SKM-1 treated with dmso at 0.1 percent for 144 hours (cell line): ENCODE data around the gene EEF2K.
"Not testable (repeated sequence)": the region's sequence is repeated elsewhere in the genome, so short reads cannot be mapped to it uniquely, and the experiment has no call there.

ENCODE experiments used
- DNase-seq: peaks from one replicate; lab custom pipeline; 2025; ENCODE audit not compliant: unreplicated experiment; lab: John Stamatoyannopoulos, UW

Gene EEF2K

GRCh38 chr16:22189473-22190080 is 16.5 kb upstream of the EEF2K start:
- no peak for DNase-seq

DNA sequence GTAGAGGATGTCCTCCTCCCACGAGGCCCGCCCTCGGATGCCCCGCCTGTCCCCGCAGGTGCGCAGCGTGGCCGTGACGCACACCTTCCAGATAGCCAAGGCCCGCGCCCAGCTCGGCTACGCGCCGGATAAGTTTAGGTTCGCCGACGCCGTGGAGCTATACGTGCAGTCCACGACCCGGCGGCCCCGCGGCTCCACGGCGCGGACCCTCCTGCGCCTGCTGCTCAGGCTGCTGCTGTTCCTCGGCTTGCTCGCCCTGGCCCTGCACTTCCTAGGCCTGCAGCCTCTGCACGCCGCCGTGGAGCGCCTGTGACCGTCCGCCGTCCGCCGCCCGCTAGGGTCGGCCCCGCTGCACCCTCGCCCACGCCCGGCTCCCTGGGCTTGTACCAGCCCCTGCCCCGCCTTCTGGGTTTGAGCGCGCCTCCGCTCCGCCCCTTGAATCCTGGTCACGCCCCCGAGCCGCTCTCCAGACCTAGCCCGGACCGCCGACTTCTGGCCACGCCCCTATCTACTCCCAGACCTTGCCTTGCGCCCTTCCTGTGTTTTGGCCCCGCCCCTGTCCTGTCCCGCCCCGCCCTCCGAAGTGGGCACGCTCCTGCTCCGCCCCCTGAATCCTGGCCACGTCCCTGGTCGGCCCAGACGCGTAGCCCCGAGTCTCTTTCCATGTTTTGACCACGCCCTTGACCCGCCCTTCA is 15.8 kb upstream of the EEF2K start:
- DNase-seq = peak; percentile 99

DNA sequence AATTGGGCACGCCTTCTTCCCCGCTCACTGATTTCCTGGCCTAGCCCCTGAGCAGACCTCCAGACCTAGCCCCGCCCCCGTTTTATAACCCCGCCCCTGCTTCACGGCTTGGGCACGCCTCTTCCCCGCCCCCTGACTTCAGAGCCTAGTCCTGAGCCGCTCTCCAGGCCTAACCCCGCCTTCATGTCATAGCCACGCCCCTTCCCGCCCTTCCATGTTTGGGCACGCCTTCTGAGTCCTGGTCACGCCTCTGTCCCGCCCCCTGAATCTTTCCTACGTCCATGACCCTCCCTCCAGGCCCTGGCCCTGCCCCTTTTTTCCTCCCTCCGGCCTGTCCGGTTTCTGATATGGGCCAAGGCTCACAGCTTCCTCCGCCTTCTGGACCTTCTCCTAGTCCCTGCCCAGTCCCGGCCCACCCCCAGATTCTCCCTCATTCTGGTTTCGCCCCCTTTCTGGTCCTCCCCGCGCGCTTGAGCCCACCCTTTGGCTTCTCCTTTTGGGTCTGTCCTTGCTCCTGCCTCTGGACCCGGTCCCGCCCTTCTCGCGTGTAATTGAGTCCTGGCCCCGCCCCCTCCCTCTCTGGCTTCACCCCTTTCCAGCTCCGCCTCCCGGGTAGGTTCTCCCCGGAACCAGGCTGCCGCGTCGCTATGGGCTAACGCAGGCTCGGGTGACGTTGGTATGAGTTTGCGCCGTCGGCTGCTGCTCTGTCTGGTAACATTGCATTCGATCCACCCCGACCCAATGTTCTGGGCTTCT is 15.1 kb upstream of the EEF2K start:
- DNase-seq = peak; percentile 99

DNA sequence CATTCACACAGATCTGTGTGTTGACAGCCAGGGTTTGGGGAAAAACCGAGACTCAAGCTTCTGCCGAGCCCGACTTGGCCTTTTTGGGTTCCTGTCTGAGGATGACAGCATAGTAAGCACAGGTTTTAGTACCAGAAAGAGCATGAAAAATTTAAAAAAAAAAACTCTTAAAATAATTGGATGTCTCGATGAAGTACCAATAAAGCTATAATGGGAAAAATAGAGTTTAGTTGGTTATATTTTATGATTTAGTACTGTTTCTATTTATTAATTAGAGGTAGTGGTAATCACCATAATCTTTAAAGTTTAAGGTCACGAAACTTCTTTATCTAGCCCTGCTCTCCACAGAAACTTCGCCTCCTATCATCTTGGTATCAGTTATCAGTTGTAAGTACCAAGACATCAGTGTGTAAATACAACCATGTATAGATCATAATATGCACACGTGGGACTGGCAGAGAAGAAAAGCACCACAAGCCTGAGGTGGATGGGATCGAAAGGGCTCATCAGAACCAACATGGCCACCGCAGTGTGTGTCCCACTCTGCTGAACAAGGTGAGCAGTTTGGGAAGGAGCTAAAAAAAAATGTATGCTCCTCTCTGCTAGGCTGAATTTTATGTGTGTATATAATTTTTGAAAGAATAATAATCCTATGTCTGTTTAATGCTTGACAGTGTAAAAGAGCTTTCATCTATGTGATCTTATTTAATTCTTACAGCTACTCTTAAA is 14.4 kb upstream of the EEF2K start:
- no peak for DNase-seq

GRCh38 chr16:22192261-22193062 is 13.6 kb upstream of the EEF2K start:
- peak; percentile 87 for DNase-seq

- DNase-seq = no peak
Measured at GRCh38 chr16:22193063-22193411, 13.0 kb upstream of the EEF2K start.

DNA sequence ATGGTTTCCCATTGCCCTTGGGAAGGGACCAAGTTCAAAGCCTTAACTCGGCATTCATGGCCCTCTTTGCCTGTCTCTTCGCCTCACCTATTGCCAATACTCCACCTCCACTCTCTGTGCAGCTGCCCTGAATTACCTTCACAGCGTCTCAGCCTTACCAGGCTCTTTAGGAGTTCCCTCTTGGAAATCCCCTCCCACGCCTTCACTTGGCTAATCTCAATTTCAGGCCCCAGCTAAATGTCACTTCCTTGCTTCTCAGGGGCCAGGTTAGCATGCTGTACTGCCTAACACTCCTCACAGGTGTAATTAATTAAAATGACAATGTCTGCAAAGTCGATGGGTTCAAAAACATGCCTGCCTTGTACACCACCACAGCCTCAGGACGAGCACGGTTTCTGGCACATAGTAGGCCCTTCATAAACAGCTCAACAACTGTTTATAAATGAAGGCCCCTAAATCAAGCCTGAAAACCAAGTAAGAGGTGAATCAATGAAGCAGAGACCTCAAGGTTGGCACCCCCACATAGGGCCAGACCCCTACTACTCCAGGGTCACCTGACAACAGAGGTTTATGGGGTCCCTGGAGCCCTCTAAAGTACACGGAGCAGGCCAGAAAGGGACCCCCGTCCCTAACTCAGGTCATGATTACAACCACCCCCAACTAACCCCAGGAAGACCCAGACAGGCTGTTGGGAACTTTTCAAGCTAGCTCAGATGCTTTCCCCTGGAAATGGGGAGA is 11.2 kb upstream of the EEF2K start:
- no peak for DNase-seq

DNA sequence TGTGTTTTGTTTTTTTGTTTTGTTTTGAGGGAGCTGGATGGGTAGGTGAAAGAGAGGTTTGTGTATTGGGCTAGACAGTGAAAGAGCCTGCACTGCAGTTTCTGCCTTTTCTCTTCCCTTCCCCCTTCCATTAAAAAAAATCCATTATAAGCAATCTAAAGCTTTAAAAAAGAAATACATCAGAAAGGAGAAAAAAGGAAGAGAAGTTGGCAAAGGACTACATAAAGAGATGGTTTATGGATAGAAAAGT is 10.7 kb upstream of the EEF2K start:
- no peak for DNase-seq

- peak; percentile 70 for DNase-seq
Measured at GRCh38 chr16:22195695-22196558, 10.2 kb upstream of the EEF2K start.

- not testable (repeated sequence) for DNase-seq
Measured at GRCh38 chr16:22196559-22197168, 9.4 kb upstream of the EEF2K start.

DNA sequence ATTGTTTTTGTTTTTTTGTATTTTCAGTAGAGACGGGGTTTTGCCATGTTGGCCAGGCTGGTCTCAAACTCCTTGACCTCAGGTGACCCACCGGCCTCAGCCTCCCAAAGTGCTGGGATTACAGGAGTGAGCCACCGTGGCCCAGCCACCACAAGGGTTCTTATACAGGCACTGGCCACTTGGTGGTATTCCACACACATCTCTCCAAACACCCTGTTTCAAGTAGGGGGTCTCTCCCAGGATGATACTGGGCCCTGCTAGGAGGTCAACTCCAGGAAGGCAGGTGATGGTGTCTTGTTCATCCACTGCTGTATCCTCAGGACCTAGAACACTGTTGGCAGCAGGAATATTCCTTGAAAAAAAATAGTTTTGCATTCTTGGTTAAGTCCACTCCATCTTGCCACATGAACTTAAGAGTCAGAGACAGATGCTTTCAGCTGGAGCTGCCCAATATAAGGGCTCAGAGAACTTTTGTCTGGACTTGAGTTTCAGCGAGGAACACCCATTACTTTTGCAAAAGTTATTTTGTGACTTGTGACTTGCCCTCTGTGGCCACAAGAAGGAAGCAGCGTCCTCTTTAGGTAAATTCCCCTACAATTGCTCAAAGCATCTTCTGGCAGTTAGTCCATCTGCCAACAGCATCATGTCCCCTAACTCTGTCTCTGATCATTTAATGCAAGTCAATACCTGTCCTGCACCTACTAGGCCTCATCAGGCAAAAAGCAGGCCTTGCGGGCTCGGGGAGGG is 7.4 kb upstream of the EEF2K start:
- no peak for DNase-seq

GRCh38 chr16:22202261-22202637 is 3.8 kb upstream of the EEF2K start:
- DNase-seq = no peak

- DNase-seq = no peak
Measured at GRCh38 chr16:22203091-22203490, 3.0 kb upstream of the EEF2K start.

GRCh38 chr16:22204091-22204655 is 1.9 kb upstream of the EEF2K start:
- no peak for DNase-seq

- no peak for DNase-seq
Measured at GRCh38 chr16:22205577-22206012, 483 bp upstream of the EEF2K start.

GRCh38 chr16:22206842-22207714 is 1.0 kb downstream of the EEF2K start:
- DNase-seq = peak; percentile 69

DNA sequence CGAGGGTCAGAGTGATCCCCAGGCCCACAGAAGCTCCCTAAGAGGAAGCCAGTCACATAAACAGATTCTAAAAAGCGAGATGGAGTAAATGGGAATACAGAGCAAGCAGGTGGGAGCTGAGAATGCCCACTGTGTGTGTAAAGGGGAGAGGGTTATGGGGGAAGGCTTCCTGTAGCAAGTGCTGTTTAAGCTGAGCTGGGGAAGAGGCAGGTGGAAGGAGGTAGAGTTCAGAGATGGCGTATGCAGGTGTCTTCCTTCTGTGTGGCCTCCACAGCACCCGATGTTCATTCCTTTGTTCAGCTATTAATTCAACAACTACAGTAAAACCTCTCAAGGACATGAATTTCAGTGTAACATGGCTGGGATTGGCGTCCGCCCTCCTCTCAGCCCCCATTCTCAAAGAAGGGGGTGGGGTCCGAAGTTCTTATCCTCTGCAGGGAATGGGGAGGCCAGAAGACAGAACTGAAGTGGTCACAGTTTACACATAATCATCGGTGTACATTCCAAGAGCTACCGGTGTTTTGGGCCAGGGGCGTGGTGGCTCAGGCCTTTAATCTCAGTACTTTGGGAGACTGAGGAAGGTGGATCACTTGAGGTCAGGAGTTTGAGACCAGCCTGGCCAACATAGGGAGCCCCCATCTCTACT is 1.8 kb downstream of the EEF2K start:
- DNase-seq = no peak
